Stimulated activated CD8-positive, alpha-beta memory T cell treated with anti-CD3 and anti-CD28 coated beads, Interleukin-15, amount 100 ng/mL, for 1 hour (primary cell): ENCODE results near the gene ELL2.
"Not testable (repeated sequence)": the region's sequence is repeated elsewhere in the genome, so short reads cannot be mapped to it uniquely, and the experiment has no call there.

ENCODE experiments used
- DNase-seq: peaks from one replicate; pipeline ENCODE4 v3.0.0-alpha.2; 2020; ENCODE audit warnings: low read depth

ELL2 gene

GRCh38 chr5:95859661-95860060, 102.0 kb downstream of the ELL2 start:
- no peak for DNase-seq

- peak; percentile 84 for DNase-seq
Measured at GRCh38 chr5:95858661-95859595, 102.7 kb downstream of the ELL2 start.

- no peak for DNase-seq
Measured at GRCh38 chr5:95858023-95858461, 103.6 kb downstream of the ELL2 start.

GRCh38 chr5:95857185-95857945, 104.3 kb downstream of the ELL2 start:
- no peak for DNase-seq

GRCh38 chr5:95856501-95856981, 105.1 kb downstream of the ELL2 start:
- no peak for DNase-seq

GRCh38 chr5:95853490-95853889, 108.2 kb downstream of the ELL2 start:
- DNase-seq, result no peak

- no peak for DNase-seq
Measured at GRCh38 chr5:95852567-95852966, 109.1 kb downstream of the ELL2 start.

- DNase-seq, result not testable (repeated sequence)
Measured at GRCh38 chr5:95851141-95851540, 110.5 kb downstream of the ELL2 start.

- DNase-seq, result no peak
Measured at GRCh38 chr5:95850391-95850894, 111.2 kb downstream of the ELL2 start.

- DNase-seq, result no peak
Measured at GRCh38 chr5:95848701-95849100, 113.0 kb downstream of the ELL2 start.

- DNase-seq, result no peak
Measured at GRCh38 chr5:95847261-95847592, 114.4 kb downstream of the ELL2 start.

GRCh38 chr5:95846554-95847260, 114.9 kb downstream of the ELL2 start:
- peak; percentile 51 for DNase-seq

GRCh38 chr5:95845391-95845790, 116.3 kb downstream of the ELL2 start:
- DNase-seq, result no peak

GRCh38 chr5:95843733-95844223, 117.9 kb downstream of the ELL2 start:
- DNase-seq, result no peak

- DNase-seq, result peak; percentile 25
Measured at GRCh38 chr5:95842854-95843544, 118.7 kb downstream of the ELL2 start.

GRCh38 chr5:95841914-95842812, 119.5 kb downstream of the ELL2 start:
- no peak for DNase-seq

GRCh38 chr5:95840956-95841705, 120.5 kb downstream of the ELL2 start:
- no peak for DNase-seq

- DNase-seq, result no peak
Measured at GRCh38 chr5:95839658-95840057, 122.0 kb downstream of the ELL2 start.

GRCh38 chr5:95838556-95838955, 123.1 kb downstream of the ELL2 start:
- DNase-seq, result no peak
